ENCODE data around the gene ANO7.

Gene ANO7

DNA sequence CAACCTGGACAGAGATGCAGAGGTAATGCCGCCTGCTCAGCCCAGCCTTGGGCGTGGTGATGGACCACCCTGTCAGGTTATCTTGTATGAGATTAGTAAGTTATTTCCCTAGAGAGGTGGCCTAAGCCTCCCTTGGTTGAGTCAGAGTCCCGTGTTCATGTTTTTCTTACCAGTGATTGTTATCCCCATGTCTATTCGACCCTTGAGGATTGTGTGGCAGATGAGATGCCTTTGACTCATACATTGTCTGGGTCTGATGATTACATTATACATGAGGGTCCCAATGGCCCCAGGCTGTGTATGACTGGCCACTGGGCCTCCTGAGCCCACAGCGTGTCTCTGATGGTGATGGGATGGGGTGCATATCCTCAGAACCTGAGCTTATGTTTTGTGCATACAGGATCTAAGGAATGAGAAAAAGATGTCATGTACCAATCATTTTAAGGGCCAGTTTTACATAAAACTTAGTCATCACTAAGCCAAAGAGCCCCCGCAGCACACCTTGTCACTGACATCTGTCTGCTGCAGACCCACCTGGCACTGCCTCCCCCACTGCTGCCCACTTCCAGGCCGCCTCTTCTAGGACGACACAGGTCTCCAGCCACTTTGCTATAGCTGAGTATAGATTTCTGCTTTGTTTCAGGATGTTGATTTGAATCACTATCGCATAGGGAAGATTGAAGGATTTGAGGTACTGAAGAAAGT, 30.5 kb upstream of the ANO7 start:
- DNase-seq: no peak

DNA sequence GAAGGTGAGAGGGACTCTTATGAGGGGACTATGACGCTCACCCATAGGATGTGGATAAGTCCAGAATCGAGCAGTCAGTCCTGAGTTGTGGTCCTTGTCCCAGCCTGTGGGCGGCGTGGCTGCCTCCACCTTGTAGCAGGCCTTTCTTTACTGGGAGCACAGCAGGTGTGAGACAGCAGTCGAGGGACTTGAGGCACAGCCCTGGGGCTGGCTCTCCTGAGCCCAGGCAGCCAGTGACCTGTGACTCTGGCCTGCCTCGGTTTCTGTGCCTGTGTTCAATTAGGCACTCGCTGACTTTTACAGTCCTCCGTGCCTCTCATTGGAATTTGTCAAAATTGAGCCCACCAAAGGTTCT, 30.0 kb upstream of the ANO7 start:
- no peak for DNase-seq

DNA sequence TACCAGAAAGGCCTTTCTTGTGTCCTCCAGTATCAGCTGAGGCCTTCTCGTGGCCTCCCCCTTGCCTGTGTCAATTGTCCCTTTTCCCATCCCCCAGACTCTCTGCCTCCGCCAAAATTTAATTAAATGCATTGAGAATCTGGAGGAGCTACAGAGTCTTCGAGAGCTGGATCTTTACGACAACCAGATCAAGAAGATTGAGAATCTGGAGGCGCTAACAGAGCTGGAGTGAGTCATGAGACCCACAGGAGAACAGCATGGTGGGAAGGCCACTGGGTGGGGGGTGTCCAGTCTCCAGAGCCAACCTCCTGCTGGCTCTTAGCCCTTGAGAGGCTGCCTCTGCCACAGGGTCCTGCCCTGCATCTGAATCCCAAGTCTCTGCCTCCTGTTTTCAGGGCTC, 29.4 kb upstream of the ANO7 start:
- no peak for DNase-seq

DNA sequence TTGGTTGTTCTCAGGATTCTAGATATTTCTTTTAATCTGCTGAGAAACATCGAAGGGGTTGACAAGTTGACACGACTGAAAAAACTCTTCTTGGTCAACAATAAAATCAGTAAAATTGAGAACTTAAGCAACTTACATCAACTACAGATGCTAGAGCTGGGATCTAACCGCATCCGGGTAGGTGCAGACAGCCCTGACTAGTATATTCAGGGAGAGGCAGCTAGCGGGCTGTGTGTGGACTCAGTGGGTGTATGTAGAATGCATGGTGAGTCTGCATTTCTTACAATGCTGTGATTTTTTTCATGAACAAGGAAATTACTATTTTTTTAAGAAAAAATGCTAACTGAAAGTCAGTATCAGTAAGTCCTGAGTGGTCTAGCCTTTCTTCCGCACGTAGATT, 28.2 kb upstream of the ANO7 start:
- no peak for DNase-seq

DNA sequence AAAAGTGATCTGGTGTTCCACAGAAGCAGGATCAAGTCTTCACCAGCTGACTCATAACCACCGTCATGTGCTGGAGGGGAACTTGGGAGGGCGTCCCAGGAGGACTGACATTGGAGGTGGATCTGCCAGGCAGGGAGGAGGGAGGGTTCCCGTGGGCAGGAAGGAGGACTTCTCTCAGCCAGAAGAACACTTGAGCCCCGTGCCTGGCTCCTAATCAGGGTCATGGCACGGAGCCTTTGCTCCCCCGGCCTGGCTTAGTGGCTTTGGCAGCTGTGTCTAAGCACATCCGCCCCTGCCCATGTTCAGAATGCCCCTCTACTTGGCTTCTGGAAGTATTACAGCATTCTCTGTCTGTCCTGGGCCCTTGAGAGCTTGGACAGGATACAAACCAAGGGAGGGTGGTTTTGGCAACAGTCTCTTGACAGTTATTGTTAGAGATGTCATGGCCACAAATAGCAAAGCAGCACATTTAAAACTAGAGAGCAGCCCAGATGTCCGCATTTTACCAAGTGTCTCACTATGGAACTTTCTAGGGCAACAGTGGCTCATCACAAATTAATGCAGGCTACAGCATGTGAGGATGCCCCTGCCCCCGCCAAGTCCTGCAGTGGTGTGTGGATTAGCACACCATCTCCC, 26.7 kb upstream of the ANO7 start:
- DNase-seq: no peak

DNA sequence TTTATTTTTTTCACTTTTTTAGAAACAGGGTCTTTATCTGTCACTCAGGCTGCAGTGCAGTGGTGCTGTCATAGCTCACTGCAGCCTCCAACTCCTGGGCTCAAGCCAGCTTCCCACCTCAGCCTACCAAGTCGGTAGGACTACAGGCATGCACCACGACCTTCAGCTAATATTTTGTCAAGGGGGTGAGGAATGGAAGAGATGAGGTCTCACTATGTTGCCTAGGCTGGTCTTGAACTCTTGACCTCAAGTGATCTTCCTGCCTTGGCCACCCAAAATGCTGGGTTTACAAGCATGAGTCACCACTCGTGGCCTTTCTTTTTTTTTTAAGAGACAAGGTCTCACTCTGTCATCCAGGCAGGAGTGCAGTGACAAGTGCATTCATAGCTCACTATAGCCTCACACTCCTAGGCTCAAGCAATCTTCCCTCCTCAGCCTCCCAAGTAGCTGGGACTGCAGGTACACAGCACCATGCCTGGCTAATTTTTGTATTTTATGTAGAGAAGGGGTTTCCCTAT, 24.8 kb upstream of the ANO7 start:
- DNase-seq: no peak

DNA sequence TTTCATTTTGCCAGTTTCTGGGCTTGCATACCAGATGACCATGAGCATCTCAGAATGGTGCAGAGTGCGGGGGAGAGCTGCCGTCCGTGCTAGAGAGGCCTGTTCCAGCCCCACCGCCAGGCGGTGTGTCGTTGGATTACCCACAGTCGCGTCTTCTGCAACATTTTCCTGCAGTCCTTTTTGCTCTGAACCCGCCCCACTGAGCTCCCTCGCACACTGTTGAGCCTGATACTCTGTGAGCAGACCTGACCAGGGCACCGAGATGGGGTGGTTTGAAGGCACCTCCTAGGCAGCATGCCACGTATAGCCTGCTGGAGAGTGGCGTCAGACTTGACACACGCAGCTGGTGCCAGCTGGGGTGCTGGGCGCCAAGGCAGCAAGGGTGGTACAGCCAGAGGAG, 20.1 kb upstream of the ANO7 start:
- no peak for DNase-seq

DNA sequence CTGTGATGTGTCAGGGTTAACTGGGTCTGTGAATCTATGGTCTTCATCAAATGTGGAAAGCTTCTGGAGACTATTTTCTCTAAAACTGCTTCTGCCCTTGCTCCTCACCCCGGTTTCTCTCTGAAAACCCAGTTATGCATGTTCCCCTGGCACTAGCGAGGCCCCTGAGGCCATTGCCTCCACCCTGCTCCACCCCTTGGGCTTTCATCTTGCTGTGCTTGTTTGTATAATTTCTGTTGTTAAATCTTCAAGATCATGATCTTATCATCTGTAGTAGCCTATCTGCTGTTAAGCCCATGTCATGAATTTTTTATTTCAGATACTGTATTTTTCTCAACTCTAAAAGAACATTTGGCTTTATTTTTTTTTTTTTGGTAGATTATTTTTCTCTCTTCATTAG, 14.9 kb upstream of the ANO7 start:
- no peak for DNase-seq

DNA sequence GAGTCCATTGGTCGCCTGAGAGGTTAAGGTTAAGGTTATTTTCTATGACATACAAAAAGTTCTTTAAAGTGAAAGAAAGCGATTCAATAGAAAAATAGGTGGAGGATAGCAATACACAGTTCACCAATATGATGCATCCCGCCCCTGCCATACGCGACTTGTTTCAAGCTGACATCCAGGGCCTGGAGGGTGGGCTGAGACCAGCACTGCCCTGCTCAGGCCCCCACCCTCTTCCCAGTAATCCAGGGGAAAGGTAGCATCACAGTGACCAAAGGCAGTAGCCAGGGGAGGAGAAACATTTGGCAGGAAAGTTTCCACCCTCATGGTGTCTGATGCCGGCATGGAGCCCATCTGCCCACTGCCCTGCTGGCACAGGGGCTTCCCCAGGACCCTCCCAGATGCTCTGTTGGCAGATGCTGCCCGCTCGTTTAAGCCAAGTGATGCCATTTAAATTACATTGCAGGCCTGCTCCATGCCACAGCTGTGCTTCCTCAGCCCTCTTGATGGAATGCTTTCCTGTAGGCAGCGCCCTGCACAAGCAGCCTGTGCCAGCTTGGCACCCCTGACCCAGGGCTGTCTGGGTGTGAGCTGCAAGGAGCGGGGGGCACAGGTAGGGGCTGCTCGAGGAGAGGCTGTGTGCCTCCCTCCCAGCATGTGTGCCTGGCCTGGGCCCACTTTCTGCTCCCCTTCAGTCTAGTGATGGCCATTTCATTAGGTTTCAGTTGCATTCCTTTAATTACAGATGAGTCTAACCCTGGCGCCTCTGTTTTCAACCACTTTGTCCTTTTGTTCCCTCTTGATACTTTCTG, 10.7 kb upstream of the ANO7 start:
- DNase-seq: no peak

DNA sequence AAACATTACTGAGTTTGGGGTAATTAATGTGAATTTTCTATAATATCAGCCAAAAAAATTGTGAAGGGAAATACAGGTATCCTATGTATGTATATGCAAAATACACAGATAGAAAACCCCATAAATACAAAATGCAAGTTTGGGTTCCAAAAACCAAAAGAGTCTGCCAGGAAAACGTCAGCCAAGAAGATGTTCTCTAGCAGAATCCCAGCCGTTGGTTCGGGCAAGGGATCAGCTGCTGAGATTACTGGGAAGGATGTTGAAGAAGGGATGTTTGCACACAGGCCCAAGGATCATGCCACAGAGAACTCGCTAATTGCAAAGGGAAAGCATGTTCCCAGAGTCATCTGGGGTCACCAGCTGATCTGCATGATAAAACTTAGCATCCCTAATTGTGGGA, 9.5 kb upstream of the ANO7 start:
- no peak for DNase-seq

DNA sequence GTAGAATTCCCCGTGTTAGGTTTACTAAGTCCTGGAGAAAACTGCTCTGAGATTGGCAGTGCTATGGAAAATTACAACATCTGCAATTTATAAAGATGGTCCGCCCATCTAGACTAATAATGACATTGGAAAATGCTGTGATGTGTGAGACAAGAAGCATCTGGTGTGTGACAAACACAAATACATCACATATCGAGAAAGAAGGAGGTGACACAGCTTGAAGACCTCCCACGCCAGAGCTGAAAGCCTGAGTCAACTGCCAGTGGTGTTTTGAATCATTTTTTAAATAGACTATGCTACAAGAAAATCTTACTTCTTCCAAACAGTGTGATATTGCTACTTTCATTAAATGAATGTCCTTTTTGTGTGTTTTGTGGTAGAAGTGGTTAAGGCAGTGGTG, 8.6 kb upstream of the ANO7 start:
- no peak for DNase-seq

DNA sequence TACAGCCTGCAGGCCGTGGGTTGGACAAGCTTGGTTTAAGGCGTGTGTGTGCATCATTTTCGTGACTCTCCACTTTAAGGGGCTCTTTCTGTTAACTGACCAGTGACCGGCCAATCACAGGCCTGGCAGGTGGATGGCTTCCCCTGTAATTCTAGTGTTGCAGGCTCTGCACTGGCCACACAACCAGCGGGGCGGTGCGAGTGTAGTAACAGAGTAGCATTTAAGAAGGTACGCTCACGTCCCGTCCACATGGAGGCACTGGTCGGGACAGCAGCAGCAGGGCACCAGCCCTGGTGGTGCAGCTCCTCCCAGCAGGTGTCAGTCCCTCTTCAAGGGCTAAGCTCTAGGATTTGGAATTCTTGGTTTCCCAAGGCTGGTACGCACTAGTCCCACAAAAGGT, 8.0 kb upstream of the ANO7 start:
- no peak for DNase-seq

DNA sequence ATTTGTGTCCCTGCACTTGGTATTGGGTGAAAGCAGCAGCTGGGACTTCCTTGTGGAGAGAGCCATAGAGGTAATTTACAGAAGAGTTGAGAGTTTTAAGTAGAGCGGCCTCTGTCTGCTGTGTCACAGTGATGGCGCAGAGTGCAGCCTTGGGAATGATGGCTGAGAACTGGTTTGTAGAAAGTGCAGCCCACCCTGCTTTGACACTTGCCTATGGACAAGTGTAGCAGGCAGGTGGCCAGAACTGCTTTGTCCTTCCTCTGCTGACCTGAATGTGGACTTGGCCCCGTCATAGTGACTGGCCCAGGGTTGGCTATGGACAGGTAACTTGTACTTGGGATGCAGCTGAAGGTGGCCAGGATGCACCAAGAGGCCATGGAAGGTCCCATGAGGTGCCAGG, 6.4 kb upstream of the ANO7 start:
- no peak for DNase-seq

DNA sequence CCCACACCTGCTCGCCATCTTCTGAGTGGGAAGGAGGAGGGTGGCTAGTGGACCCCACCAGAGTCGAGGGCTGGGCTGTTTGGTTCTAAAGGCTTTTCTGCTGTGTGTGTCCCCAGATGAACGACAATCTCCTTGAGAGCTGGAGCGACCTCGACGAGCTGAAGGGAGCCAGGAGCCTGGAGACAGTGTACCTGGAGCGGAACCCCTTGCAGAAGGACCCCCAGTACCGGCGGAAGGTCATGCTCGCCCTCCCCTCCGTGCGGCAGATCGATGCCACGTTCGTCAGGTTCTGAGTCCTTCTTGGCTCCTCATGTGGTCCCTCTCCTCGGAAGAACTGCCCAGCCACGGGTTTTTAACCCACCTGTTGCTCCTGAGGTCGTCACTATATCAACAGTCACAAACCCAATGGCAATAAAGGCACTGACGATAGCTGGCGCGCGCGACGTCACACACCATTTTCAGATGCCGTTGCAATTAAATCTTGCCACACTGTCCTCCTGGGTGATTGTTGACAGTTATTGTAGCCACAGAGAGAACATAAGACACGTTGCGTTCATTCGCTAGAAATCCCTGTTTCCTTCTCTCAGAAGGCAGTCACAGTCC, 5.8 kb upstream of the ANO7 start:
- no peak for DNase-seq

DNA sequence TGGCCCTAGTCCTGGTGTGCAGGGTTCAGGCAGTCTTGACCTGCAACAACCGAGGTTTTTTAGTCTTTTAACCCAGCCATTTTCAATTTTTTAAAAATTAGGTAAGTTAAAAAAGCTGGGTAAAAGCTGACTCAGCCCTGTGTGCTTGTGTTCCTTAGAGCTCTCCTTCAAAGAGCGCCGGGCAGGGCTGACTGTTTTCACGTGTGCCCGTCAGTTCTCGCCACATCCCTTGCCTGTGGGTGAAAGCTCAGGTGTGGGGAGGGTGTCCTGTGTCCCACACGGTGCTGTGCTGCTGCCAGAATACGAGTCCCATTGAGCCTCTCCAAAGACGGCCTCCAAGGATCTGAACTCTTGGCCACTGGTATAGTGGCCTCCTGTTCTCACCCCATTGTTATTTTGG, 5.3 kb upstream of the ANO7 start:
- no peak for DNase-seq

DNA sequence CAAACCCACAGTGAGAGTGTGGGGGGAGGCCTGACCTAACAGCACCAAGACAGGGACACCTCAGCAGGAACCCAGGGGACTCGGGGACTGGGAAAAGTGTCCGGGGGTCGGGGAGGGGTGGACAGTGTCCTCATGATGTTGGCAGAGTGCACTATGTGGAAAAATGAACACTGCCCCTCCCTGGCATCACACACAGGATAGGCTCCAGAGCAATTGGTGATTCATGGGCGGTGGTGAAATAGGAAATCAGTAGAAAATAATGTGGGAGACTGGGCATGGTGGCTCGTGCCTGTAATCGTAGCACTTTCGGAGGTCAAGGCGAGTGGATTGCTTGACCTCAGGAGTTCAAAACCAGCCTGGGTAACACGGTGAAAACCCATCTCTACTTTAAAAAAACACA, 3.6 kb upstream of the ANO7 start:
- no peak for DNase-seq

DNA sequence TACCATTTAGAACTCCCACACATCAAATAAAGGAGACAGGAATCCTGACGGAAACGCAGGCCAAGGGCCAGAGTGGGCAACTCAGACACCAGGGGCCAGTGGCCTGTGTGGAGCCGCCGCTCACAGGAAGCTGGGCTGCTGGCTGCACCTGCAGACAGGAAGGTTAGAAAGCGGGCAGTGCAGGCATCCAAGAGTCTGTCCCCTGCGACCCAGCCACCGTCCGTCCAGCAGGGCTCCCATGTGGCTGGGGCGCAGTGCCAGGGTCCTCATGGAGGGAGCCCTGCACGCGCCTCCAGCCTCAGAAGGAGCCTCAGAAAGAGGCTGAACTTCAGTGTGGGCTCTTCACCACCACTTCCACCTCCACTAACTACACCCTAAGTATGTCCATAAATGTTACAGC, 2.5 kb upstream of the ANO7 start:
- DNase-seq: no peak

DNA sequence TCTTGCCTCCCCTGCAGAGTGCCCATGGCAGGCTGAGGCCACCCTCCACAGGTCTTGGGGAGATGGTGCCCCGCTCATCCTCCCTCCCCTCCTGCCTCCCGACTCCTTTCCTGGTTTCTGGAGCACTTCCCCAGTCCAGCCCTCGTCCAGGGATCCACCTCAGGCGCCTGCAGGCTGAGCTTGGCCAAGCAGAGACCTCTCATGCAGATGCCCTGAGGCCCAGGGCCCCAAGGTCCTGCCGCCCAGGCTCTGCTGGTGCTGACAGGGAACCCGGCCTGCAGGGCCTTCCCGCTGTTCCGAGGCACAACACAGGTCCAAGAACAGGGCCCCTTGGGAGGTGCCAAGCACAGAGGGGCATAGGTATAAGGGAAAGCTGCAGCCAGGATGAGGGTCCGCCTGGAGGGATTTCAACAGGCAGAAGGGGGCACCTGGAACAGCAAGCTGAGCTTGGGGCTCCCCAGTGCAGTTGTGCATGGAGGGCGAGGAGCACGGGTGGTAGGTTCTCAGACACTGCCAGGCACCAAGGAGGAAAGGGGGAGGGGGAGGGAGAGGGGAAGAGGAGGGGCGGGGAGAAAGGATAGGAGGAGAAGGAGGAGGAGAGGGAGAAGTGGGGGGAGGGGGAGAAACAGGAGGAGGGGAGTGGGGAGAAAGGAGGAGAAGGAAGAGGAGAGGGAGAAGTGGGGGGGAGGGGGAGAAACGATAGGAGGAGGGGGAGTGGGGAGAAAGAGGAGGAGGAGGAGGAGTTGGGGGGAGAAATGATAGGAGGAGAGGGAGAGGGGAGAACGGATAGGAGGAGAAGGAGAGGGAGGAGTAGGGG, 1.2 kb upstream of the ANO7 start:
- no peak for DNase-seq

DNA sequence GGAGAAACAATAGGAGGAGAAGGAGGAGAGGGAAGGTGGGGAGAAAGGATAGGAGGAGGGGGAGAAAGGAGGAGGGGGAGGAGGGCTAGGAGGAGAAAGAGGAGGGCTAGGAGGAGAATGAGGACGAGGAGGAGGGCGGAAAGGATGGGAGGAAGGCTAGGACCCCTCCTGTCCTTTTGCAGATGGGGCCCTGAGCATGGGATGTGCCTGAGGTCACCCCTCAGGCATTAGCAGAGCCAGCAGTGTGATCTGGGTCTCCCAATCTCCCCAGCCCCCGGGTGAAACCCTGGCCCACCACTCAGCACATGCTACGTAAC, 601 bp upstream of the ANO7 start:
- DNase-seq: no peak

DNA sequence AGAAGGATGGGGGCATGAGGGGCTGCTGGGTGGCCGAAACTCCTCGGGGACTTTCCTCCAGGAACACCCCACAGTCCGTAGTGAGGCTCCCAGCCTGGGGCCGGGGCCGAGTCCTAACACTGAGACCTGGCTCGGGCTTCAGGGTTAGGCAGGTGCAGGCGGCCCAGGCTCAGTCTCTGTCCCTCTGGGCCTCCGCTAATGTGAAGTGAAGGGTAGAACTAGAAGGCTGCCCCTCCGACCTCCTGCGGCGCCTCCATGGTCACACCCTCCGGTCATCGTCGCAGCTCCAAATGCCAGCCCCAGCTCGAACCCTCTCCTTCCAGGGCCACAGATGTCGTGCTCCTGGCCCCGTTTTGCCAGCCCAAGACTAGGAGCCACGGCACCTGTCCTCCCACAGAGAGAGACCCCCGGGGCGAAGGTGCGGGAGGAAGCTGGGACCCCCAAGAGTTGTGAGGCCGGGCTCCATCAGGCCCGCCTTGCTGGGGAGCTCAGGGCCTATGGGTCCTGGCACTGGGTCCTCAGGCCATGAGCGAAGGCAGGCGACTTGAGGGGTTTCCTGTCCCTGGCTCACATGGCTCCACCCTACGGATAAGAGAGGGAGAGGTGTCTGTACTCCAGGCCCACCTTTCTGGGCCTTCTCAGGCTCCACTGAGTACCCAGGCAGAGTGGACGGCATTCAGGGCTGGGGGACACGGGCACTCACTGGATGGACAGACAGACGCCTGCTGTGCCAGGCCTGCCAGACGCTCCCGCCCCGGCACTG, 797 bp downstream of the ANO7 start:
- DNase-seq: no peak

DNA sequence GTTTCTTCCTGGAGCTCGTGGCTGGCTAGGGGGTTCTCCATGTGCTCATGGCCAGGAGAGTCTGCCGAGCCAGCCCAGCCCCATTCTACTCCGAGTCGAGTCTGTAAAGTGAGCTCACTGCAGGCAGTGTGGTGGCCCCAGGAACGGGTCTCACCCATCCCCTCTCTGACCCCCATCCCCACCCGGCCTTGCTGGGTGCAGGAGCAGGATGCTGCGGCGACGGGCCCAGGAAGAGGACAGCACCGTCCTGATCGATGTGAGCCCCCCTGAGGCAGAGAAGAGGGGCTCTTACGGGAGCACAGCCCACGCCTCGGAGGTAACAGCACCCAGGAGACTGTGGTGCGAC, 1.4 kb downstream of the ANO7 start:
- DNase-seq: no peak

DNA sequence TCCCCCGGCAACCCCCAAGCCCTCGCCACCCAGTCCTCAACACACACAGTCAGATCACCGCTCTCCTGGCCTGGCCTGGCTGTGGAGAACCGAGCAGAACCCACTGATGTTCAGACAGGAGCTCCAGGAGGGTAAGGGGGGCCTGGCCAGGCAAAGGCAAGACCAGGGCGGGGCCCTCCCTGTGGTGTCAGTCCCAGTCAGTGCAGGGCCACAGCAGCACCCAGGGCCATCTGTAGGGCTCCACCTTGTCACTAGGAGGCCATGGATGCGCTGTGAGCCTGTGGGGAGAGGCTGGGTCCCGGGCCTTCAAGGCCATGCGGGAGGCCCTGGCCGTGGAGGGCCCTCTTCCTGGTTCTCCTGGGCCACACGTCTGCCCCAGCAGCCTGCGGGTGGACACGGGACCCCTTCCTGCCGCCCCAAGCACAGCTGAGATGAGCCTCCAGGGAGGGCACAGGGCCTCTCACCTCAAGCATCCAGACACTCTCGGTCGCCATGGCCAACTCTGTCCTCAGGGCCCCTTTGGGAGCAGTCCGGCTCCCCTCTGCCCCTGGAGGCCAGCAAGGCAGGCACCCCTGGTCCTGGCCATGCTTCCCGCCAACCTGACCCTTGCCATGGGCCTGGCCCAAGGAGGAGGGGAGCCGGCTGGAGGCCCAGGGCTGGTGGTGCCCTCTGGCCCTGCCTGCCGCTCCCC, 2.0 kb downstream of the ANO7 start:
- no peak for DNase-seq

Data from CD4-positive, alpha-beta T cell treated with Interferon alpha-2 for 1 hour (primary cell).